B cell (primary cell): Measurements from ENCODE around the gene ZNF827. TPM values are rescaled to one million over a fixed set of nuclear protein-coding genes. Genes with fewer than 3 reads are reported as not detected.

Source experiments
- ATAC-seq: fragments of 200-7000 bp; cut with Tn5 transposase; one replicate; pipeline ENCODE4 v1.10.0; 2021; ENCODE audit warnings: low read depth, mild to moderate bottlenecking, moderate number of reproducible peaks, moderate library complexity
- CTCF ChIA-PET: fragments of 350-600 bp; sonication (Branson Sonifier 250); formaldehyde crosslinking; loops from one replicate; lab custom pipeline; 2021; ENCODE audit warnings: antibody characterized with exemption, inconsistent platforms; lab: Charles Lee
- POLR2A ChIA-PET: fragments of 350-600 bp; sonication (Branson Sonifier 250); formaldehyde crosslinking; loops from one replicate; lab custom pipeline; 2021; ENCODE audit warnings: antibody characterized with exemption; lab: Charles Lee
- DNase-seq: peaks from one replicate; pipeline ENCODE4 v3.0.0; 2013
- H2AFZ ChIP-seq: 2 replicates; pipeline ENCODE4 v1.6.1; 2012; ENCODE audit warnings: mild to moderate bottlenecking, low read depth, low read length; ENCODE audit not compliant: insufficient read depth, poor library complexity, severe bottlenecking
- H3K27ac ChIP-seq, 2 donors: 1 replicate in 1 of 2; 2 replicates in 1 of 2; pipeline ENCODE4 v1.5.1; 2012 to 2013; ENCODE audit warnings: low read length in 2 of 2, mild to moderate bottlenecking in 2 of 2, moderate library complexity in 1 of 2
- H3K27me3 ChIP-seq, 4 experiments: fragments of 200-600 bp in 1 of 4; sonication (generic) in 1 of 4; replicated peaks in 1 of 4; 1 replicate in 2 of 4; 2 replicates in 2 of 4; pipeline versions ENCODE4 v1.6.1 to v1.7.0; 2013 to 2016; ENCODE audit warnings: low read length in 3 of 4, mild to moderate bottlenecking in 2 of 4, mixed read lengths in 1 of 4, moderate library complexity in 1 of 4; ENCODE audit not compliant: insufficient read depth in 4 of 4, control insufficient read depth in 3 of 4; ENCODE audit errors: control extremely low read depth in 1 of 4
- H3K36me3 ChIP-seq, 2 experiments: replicated peaks in 1 of 2; 1 replicate in 1 of 2; 2 replicates in 1 of 2; pipeline versions ENCODE4 v1.6.1 to v1.7.1; 2013; ENCODE audit warnings: low read length in 1 of 2; ENCODE audit not compliant: insufficient read depth in 2 of 2, control insufficient read depth in 1 of 2; ENCODE audit errors: control extremely low read depth in 1 of 2, extremely low read depth in 1 of 2
- H3K4me1 ChIP-seq, 2 donors: fragments of 200-600 bp in 1 of 2; sonication (generic) in 1 of 2; 1 replicate in 1 of 2; 2 replicates in 1 of 2; pipeline versions ENCODE4 v1.5.1 to v1.6.1; 2013 to 2017; ENCODE audit warnings: low read length in 2 of 2; ENCODE audit not compliant: control insufficient read depth in 2 of 2, insufficient read depth in 2 of 2
- H3K4me2 ChIP-seq: replicated peaks from 2 replicates; pipeline ENCODE3; 2012; ENCODE audit warnings: mild to moderate bottlenecking, low read depth, low read length; ENCODE audit not compliant: poor library complexity, severe bottlenecking
- H3K4me3 ChIP-seq, 5 experiments: fragments of 200-600 bp in 1 of 5; sonication (generic) in 1 of 5; 1 replicate in 3 of 5; 2 replicates in 2 of 5; pipeline versions ENCODE4 v1.5.1 to v1.7.0; 2011 to 2016; ENCODE audit warnings: low read length in 4 of 5, mild to moderate bottlenecking in 4 of 5, low read depth in 2 of 5, control low read depth in 1 of 5, moderate library complexity in 1 of 5; ENCODE audit not compliant: insufficient read depth in 1 of 5; ENCODE audit errors: control extremely low read depth in 1 of 5, extremely low read depth in 1 of 5
- H3K79me2 ChIP-seq: fragments of 200-600 bp; sonication (generic); one replicate; pipeline ENCODE4 v1.6.0; 2016; ENCODE audit warnings: low read length; ENCODE audit not compliant: control insufficient read depth, insufficient read depth
- H3K9ac ChIP-seq: fragments of 200-600 bp; sonication (generic); 2 replicates; pipeline ENCODE4 v1.6.1; 2017; ENCODE audit warnings: mild to moderate bottlenecking, low read length, moderate library complexity
- H3K9me3 ChIP-seq, 3 donors: one replicate each; pipeline versions ENCODE4 v1.6.1 to v1.7.1; 2013; ENCODE audit warnings: low read length in 2 of 3; ENCODE audit not compliant: control insufficient read depth in 2 of 3, insufficient read depth in 1 of 3; ENCODE audit errors: control extremely low read depth in 1 of 3
- H4K20me1 ChIP-seq: 2 replicates; pipeline ENCODE4 v1.6.0; 2012; ENCODE audit warnings: mild to moderate bottlenecking, low read length; ENCODE audit not compliant: insufficient read depth, control insufficient read depth, poor library complexity, severe bottlenecking
- H3K27ac Mint-ChIP-seq: one replicate; pipeline ENCODE4 v1.8.0; 2021; ENCODE audit warnings: mixed read lengths
- H3K27me3 Mint-ChIP-seq: one replicate; pipeline ENCODE4 v1.8.0; 2021; ENCODE audit warnings: mixed read lengths
- H3K4me1 Mint-ChIP-seq: one replicate; pipeline ENCODE4 v1.8.0; 2021; ENCODE audit warnings: mixed read lengths
- H3K4me3 Mint-ChIP-seq: one replicate; pipeline ENCODE4 v1.8.0; 2021; ENCODE audit warnings: mixed read lengths
- H3K9me3 Mint-ChIP-seq: one replicate; pipeline ENCODE4 v1.8.0; 2022; ENCODE audit warnings: mixed read lengths; ENCODE audit not compliant: insufficient read depth
- CTCF ChIP-seq: fragments of 200-600 bp; IDR thresholded peaks from one replicate; pipeline ENCODE4 v1.8.0; 2022; ENCODE audit warnings: antibody characterized with exemption, mild to moderate bottlenecking
- EZH2 ChIP-seq: IDR thresholded peaks from 2 replicates; pipeline ENCODE4 v1.6.1; 2012; ENCODE audit warnings: borderline replicate concordance, low read depth, mild to moderate bottlenecking, moderate library complexity, low read length; ENCODE audit not compliant: insufficient read depth, poor library complexity, severe bottlenecking
- WGBS: methylation state at CpG from one replicate; pipeline ENCODE4 v1.1.5; 2013; ENCODE audit warnings: missing lambda C conversion rate; ENCODE audit not compliant: insufficient coverage; 5-methylcytosine and 5-hydroxymethylcytosine counted together
- intact Hi-C: fragments of 100-400 bp; cut with micrococcal nuclease; formaldehyde crosslinking; loops from one replicate; pipeline ENCODE4 v1.10.0; 2022
- polyA plus RNA-seq: library from polyadenylated mRNA; depleted of rRNA; stranded (reverse); fragments of >200 nt; gene quantifications from 2 replicates; pipeline ENCODE4 v1.2.3, GENCODE V29; 2012
- total RNA-seq, 2 donors: library from RNA; stranded (reverse); fragments of 120-200 nt in 1 of 2; gene quantifications; 1 replicate in 1 of 2; 2 replicates in 1 of 2; pipeline versions ENCODE4 v1.2.3 to v1.2.4, GENCODE V29; 2013 to 2022

ZNF827 gene
- total and polyA plus RNA-seq, 2 donors (not counting 1 experiment from before 2014, with no cell fraction given): 20.6 to 30.1 TPM

GRCh38 chr4:145719752-145720624 lies 218.6 kb downstream of the ZNF827 start:
- no peaks in the 10 kb centered on the region for H3K79me2 ChIP-seq
- H3K4me2 ChIP-seq: no peak overlapping the region
- WGBS: 72% methylated on average over 8 of the region's 10 CpGs
- H3K9me3 ChIP-seq: peaks cover 0 to 3% (median 0%) of the 10 kb centered on the region in 3 donors
- no peak overlapping the region for H2AFZ ChIP-seq
- ChIA-PET CTCF (no interaction called here), POLR2A (no interaction called here)
- H3K27ac ChIP-seq: no peak overlapping the region
- H3K4me3 Mint-ChIP-seq: peak overlapping the region; percentile 17
- no peaks in the 10 kb centered on the region for H3K9me3 Mint-ChIP-seq
- peaks cover 42% of the 10 kb centered on the region for H3K27me3 Mint-ChIP-seq
- H3K4me1 Mint-ChIP-seq: peaks cover 6% of the 10 kb centered on the region
- ATAC-seq: no peak
- H4K20me1 ChIP-seq: no peaks in the 10 kb centered on the region
- H3K9ac ChIP-seq: no peak overlapping the region
- intact Hi-C loops: no loop called here
- no peaks in the 10 kb centered on the region for H3K4me1 ChIP-seq
- H3K27me3 ChIP-seq: peaks cover 0 to 1% (median 0%) of the 10 kb centered on the region in 4 experiments
- TF ChIP-seq EZH2 (no peak), CTCF (no peak)
- no peak overlapping the region for H3K4me3 ChIP-seq
- H3K27ac Mint-ChIP-seq: no peak overlapping the region
- no peaks in the 10 kb centered on the region for H3K36me3 ChIP-seq
- DNase-seq: no peak

GRCh38 chr4:145716661-145717200 lies 221.9 kb downstream of the ZNF827 start:
- Histone ChIP-seq H3K27ac (no peak overlapping the region), H3K4me3 (no peak overlapping the region), H3K4me1 (no peaks in the 10 kb centered on the region), H3K9ac (no peak overlapping the region), H4K20me1 (no peaks in the 10 kb centered on the region), H3K79me2 (no peaks in the 10 kb centered on the region), H3K36me3 (no peaks in the 10 kb centered on the region), H2AFZ (no peak overlapping the region), H3K9me3 (peaks cover 0 to 4% (median 0%) of the 10 kb centered on the region in 3 donors), H3K27me3 (peaks cover 0 to 2% (median 0%) of the 10 kb centered on the region in 4 experiments), H3K4me2 (no peak overlapping the region)
- H3K4me3 Mint-ChIP-seq: no peak overlapping the region
- no peak overlapping the region for H3K27ac Mint-ChIP-seq
- no peak for ATAC-seq
- peaks cover 37% of the 10 kb centered on the region for H3K27me3 Mint-ChIP-seq
- no peak for DNase-seq
- CTCF ChIA-PET: no interaction called here
- POLR2A ChIA-PET: no interaction called here
- no peak for TF ChIP-seq EZH2
- WGBS: no CpG with 5 or more reads among the region's 1 CpG
- peaks cover 12% of the 10 kb centered on the region for H3K9me3 Mint-ChIP-seq
- H3K4me1 Mint-ChIP-seq: peaks cover 6% of the 10 kb centered on the region
- intact Hi-C loops: no loop called here
